ENCODE measurements around the gene ERBB3. TPM values are rescaled to one million over a fixed set of nuclear protein-coding genes. Genes with fewer than 3 reads are reported as not detected.
A peak's percentile ranks its signal among the peaks of the same experiment; 100 is the strongest.

ERBB3 gene
- total RNA-seq, 1 donor from 2014 or later: 2.8 TPM

DNA sequence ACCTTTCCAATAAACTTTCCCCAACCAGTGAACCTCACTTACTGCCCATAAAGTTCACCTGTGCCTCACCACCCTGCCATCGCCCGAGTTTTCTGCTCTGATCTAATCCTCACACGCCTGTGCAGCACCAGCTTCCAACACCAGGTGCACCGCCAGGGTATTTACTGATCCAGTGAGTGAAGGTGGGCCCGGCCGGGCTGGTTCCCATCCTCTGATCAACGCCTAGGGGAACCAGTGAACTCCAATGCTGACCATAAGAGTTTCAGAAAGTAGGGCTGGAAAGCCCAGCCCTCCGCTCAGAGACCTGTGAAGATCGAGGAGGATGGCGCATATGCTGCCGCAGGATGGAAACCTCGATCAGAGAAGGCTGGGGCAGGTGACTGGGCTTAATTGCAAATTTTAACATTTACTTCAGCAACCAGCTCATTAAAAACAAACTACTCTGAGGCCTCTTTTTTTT lies 71.7 kb downstream of the ERBB3 start:
- ATAC-seq: peak; percentile 20
- peak; percentile 73 for DNase-seq (ENCODE audit: missing footprints)
- intact Hi-C loops (cut with DNase I): no loop called here

- ATAC-seq: peak; percentile 96
- intact Hi-C loops (cut with DNase I): no loop called here
- DNase-seq (ENCODE audit: missing footprints): peak; percentile 98
Observed at GRCh38 chr12:56152132-56152755, 72.3 kb downstream of the ERBB3 start, which contains the start of gene MYL6B. MYL6B (plus strand) TSS chr12:56152587; CDS start chr12:56153919, 1,332 bp downstream.

Other genes with a start within 250 kb of the ERBB3 start
- gene MMP19, start 237.2 kb upstream of the ERBB3 start, total RNA-seq: 2.9 TPM
- gene PYM1, start 152.3 kb upstream of the ERBB3 start, total RNA-seq: 19.1 TPM
- 8.1 TPM for gene DGKA, start 149.0 kb upstream of the ERBB3 start, total RNA-seq
- not detected for gene PMEL, start 114.1 kb upstream of the ERBB3 start, total RNA-seq
- 11.6 TPM for gene CDK2, start 113.3 kb upstream of the ERBB3 start, total RNA-seq
- 113 TPM for gene RAB5B, start 106.1 kb upstream of the ERBB3 start, total RNA-seq
- 28.1 TPM for gene SUOX, start 82.9 kb upstream of the ERBB3 start, total RNA-seq
- 9.5 TPM for gene IKZF4, start 59.1 kb upstream of the ERBB3 start, total RNA-seq
- gene RPS26, start 38.2 kb upstream of the ERBB3 start, total RNA-seq: 35.5 TPM
- 69.7 TPM for gene PA2G4, start 24.4 kb downstream of the ERBB3 start, total RNA-seq
- gene RPL41, start 36.5 kb downstream of the ERBB3 start, total RNA-seq: 2,099 TPM
- 7.3 TPM for gene ZC3H10, start 38.1 kb downstream of the ERBB3 start, total RNA-seq
- 33.6 TPM for gene ESYT1, start 48.1 kb downstream of the ERBB3 start, total RNA-seq
- gene MYL6B, start 72.4 kb downstream of the ERBB3 start, total RNA-seq: 45.8 TPM
- gene MYL6, start 78.2 kb downstream of the ERBB3 start, total RNA-seq: 673 TPM
- 68.8 TPM for gene SMARCC2, start 109.3 kb downstream of the ERBB3 start, total RNA-seq
- 53.8 TPM for gene RNF41, start 141.8 kb downstream of the ERBB3 start, total RNA-seq
- 22.2 TPM for gene NABP2, start 144.2 kb downstream of the ERBB3 start, total RNA-seq
- gene SLC39A5, start 149.9 kb downstream of the ERBB3 start, total RNA-seq: not detected
- 23.9 TPM for gene ANKRD52, start 178.2 kb downstream of the ERBB3 start, total RNA-seq
- 130 TPM for gene COQ10A, start 186.8 kb downstream of the ERBB3 start, total RNA-seq
- 799 TPM for gene CS, start 220.2 kb downstream of the ERBB3 start, total RNA-seq
- gene CNPY2, start 235.8 kb downstream of the ERBB3 start, total RNA-seq: 36.5 TPM

Measured in Right ventricle myocardium inferior (tissue), 1 donor.